GM18870 (cell line): ENCODE data around the gene TAF12.
"Not testable (repeated sequence)": the region's sequence is repeated elsewhere in the genome, so short reads cannot be mapped to it uniquely, and the experiment has no call there.

Experiments used
- ATAC-seq: cut with Tn5 transposase; IDR thresholded peaks from one replicate; pipeline ENCODE4 v1.9.1; 2021; ENCODE audit warnings: moderate library complexity; ENCODE audit not compliant: unreplicated experiment

The TAF12 gene

DNA sequence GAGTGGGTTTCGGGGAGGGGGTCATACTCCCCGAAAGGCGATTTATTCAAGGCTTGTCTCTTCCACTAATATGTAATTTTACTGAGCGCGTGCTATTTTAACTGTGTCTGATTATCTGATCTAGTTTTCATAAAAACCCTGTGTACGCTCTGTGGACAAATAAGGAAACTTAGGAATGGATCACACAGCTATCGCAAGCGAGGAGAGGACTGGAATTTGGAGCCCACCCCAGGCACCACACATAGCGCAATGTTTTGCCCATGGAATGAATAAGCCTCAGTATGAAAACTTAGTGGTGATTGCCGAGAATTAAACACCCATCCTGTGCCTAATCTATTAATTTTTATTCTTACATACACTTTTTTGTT is 60.6 kb downstream of the TAF12 start:
- ATAC-seq, result no peak

DNA sequence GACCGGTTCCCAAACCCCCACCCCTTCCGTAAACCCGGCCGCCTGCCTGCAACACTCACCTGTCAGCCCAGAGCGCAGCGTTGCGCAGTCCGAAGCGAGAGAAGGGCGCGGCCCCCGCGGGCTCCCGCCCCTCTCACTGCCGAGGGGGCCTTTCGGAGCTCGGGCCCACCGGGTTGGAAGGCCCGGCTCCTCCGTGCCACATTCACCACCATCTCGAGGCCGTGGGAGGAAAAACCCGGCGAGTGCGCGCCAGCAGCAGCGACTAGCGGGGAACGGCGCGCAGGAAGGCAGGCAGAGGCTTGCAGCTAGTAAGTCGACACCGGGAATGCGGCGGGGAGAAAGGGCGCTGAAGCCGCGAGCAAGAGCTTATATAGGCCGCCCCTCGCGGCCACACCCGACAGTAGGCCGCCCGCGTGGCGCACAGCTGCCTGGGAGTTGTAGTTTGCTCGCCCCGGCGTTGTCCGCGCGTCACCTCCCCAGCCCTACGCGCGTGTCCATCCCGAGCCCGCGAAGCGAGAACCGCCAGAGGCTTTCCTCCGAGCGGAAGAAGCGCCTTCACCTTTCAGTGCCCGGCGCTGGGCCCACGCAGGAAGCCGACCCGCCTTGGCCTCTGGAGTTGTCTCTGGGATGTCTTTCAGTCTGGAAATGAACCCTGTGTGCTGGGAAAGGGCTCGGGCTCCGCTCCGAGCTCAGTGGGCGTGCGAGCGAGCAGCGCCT is 61.2 kb downstream of the TAF12 start:
- peak; percentile 68 for ATAC-seq

- peak; percentile 6 for ATAC-seq
Measured at GRCh38 chr1:28580722-28581530, 61.9 kb downstream of the TAF12 start.

DNA sequence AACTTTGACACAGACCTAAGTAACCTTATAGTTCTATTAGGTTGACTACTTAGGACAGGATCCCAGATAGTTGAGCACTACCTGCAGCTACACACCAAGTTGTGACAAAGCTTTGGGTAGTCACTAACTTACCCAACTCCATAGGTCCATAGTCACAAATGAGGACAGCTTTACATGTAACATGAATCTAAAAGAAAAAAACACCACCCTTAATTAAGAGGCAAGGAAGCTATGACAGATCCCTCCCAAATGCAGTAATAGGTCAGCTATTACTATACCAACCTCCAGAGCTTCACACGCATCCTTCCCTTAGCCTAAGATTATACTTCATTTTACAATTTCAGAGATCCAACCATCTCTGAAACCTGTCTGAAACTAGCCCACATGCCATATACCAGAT is 63.5 kb downstream of the TAF12 start:
- ATAC-seq, result no peak

- no peak for ATAC-seq
Measured at GRCh38 chr1:28578696-28579218, 64.1 kb downstream of the TAF12 start.

DNA sequence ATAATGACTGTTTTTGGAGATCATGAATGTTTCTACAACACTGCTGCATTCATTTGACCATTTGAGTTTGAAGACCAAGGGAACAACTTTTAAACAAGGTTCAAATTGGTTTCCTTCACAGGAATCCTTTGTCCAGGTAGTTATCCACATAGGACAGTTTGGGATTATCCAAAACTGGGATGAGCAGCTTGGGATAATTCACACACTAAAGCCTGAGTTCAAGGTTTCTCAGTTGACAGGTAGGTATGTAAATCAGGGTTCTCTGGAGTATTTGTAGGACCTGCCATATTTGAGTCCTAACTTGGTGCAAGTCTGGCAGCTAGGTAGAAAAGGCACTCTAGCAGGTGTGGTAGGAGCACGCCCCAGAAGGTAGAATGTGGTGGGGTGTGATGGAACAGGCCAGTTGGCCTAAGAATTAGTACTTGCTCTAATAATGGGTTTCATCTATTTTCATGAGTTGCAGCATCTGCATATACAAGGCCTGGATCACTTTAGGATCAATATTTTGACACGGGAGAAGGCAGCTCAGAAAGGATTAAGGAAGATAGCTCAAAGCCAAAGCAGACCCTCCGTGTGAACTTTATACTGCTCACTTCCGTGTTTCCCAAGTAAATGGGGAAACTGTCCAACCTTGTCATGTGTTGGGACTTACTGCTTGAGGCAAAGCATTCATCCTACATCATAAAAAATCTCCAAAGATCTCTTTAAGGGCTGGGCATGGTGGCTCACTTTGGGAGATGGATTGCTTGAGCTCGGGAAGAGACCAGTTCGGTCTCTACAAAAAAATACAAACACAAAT is 64.9 kb downstream of the TAF12 start:
- ATAC-seq, result no peak

GRCh38 chr1:28577052-28577678 is 65.7 kb downstream of the TAF12 start:
- no peak for ATAC-seq

DNA sequence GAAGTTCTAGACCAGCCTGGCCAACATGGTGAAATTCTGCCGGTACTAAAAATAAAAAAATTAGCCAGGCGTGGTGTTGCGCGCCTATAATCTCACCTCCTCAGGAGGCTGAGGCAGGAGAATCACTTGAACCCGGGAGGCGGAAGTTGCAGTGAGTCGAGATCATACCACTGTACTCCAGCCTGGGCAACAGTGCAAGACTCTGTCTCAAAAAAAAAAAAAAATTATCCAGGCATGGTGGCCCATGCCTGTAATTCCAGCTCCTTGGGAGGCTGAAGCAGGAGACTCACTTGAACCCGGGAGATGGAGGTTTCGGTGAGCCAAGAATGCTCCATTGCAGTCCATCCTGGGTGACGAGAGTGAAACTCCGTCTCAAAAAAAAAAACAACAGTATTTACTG is 69.3 kb downstream of the TAF12 start:
- ATAC-seq, result no peak

DNA sequence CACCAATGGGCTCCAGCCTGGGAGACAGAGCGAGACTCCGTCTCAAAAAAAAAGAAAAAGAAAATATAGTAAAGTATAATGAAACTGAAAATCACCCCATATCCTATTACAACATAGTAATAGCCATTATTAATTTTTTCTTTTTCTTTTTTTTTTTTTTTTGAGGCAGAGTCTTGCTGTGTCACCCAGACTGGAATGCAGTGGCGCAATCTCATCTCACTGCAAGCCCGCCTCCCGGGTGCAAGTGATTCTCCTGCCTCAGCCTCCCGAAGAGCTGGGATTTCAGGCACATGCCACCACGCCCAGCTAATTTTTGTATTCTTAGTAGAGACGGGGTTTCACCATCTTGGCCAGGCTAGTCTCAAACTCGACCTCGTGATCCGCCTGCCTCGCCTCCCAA is 70.0 kb downstream of the TAF12 start:
- ATAC-seq, result not testable (repeated sequence)

- ATAC-seq, result no peak
Measured at GRCh38 chr1:28571911-28572310, 71.0 kb downstream of the TAF12 start.

DNA sequence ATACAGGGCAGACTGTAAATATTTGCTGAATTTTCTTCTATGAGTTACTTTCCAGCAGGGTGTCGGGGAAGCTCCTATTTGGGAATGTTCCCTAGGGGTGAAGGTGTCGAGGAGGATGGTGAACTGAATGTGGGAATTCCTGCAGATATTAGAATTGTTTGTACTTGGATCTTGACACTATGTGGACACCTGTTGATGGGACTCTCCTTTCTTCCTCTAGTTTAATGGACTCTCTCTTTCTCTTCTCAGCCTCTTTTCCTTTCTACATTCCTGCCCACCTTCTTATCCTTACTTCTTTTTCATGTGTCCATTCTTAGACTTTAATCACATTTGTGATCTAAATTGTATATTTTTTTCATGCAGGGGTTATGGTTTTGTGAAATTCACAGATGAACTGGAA is 75.9 kb downstream of the TAF12 start:
- ATAC-seq, result no peak

DNA sequence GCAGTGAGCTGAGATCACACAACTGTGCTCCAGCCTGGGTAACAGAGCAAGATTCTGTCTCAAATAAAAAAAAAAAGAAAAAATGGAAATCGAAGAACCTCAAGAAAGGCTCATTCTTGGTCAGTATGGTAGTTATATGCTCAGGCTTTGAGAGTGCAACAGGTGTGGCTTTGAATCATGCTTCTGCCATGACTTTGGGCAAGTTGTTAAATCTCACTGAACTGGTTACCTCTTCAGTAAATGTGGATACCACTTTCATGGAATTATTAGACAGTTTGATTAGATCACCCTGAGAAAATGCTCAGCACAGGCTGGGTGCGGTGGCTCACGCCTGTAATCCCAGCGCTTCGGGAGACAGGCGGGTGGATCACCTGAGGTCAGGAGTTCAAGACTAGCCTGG is 77.1 kb downstream of the TAF12 start:
- ATAC-seq, result no peak

- no peak for ATAC-seq
Measured at GRCh38 chr1:28565040-28565439, 77.8 kb downstream of the TAF12 start.

DNA sequence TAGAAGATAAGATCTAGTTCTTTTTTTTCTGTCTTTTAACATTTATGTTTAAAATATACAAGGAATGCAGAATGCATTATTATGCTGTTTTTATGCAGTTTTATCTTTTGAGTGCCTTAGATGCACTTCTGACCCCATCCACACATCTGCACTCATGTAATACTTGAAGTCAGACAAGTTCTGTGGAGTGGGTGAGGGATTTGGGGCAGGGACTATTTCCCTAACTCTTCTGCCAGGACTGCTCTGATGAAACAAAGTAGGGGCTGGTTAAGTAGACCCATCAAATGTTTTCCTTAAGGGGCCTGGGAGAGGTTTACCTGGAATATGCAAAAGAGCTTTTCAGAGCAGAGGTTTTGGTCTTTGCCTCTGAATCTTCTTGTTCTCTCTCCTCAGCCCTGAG is 78.6 kb downstream of the TAF12 start:
- no peak for ATAC-seq

GRCh38 chr1:28560886-28561285 is 82.0 kb downstream of the TAF12 start:
- no peak for ATAC-seq
